DMS53 treated with DMSO at 0.1 percent for 48 hours (cell line): ENCODE measurements around the gene CNIH3.

Experiments used
- DNase-seq: peaks from one replicate; lab custom pipeline; 2025; ENCODE audit not compliant: unreplicated experiment; lab: John Stamatoyannopoulos, UW

CNIH3 gene

GRCh38 chr1:224613486-224613885 is 2.6 kb upstream of the CNIH3 start:
- no peak for DNase-seq

GRCh38 chr1:224616756-224617409 is 766 bp downstream of the CNIH3 start:
- DNase-seq, result no peak

- DNase-seq, result no peak
Measured at GRCh38 chr1:224617410-224618355, 1.6 kb downstream of the CNIH3 start.

- DNase-seq, result no peak
Measured at GRCh38 chr1:224619209-224619608, 3.1 kb downstream of the CNIH3 start.

GRCh38 chr1:224620105-224620504 is 4.0 kb downstream of the CNIH3 start:
- no peak for DNase-seq

DNA sequence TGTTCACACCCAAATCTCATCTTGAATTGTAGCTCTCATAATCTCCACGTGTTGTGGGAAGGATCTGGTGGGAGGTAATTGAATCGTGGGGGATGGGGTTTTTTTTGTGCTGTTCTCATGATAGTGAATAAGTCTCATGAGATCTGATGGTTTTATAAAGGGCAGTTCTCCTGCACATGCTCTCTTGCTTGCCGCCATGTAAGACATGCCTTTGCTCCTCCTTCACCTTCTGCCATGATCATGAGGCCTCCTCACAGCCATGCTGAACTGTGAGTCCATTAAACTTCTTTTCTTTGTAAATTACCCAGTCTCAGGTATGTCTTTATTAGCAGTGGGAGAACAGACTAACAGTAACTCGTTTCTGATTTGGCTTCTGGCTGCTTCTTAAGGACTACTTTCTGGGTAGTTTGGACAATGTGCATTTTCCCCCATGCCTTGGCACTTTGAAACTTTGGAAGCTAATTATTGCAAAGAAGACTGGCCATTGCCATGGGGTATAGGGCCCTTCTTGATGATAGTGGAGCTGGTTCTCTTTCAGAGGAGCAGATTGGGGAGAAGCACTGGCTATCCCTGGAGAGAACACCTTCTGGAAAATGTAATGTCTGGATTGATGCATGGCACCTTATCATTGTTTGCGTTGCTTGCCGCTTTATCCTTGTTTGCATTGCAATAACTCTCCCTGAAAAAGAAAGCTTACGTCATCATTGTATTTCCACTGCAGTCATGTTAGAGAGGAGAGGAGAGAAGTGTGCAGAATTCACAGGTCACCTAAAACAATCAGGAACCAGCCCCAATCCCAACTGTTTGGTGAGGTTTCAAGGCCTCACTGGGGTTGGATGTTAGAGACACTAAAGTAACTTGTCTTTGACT is 5.9 kb downstream of the CNIH3 start:
- peak; percentile 82 for DNase-seq

DNA sequence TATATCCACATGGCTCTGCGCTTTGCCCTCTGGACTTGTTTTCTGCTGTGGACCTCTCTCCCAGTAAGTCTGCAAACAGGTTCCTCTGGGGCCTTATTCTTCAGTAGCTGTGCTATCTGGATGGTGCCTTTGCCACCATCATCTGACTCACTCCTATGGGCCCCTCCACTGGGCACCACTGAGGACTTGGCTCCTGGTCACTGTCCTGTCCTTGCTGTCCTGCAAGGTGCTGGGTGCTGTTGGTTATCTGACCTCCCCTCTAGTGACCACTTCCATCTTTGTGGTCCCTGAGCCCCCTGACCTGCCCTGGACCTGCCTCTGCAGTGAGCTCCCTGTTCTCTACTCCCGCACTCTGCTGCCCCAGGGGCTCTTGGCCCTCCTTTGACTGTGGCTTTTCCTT is 6.7 kb downstream of the CNIH3 start:
- DNase-seq, result no peak

GRCh38 chr1:224623310-224623714 is 7.2 kb downstream of the CNIH3 start:
- no peak for DNase-seq

DNA sequence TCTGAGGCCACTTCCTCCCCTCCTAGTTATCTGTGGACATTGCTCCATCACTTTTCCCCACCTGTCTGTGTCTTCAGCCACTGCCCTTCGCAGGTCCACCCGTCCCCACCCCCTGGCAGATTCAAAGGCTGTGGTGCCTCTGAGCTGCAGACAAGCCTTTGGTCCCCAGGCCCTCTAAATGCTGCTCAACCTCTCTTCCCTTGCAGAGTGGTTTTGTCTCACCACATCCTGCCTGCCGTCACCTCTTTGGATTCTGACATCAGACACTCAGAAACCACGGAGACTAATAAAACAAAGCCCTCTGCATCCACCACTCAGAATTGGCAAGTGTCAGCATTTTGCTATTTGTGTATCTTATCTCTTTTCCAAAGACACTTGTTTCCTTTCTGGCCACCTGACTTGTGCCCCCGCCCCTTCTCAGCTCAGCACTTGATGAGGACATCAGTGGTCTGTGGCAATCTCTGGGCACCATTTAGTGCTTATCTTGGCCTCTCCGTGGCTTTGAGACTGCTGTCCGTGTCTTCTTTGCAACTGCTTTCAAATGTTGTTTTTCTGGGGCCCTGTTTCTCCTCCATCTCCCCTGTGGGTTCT is 7.7 kb downstream of the CNIH3 start:
- DNase-seq, result peak; percentile 38

DNA sequence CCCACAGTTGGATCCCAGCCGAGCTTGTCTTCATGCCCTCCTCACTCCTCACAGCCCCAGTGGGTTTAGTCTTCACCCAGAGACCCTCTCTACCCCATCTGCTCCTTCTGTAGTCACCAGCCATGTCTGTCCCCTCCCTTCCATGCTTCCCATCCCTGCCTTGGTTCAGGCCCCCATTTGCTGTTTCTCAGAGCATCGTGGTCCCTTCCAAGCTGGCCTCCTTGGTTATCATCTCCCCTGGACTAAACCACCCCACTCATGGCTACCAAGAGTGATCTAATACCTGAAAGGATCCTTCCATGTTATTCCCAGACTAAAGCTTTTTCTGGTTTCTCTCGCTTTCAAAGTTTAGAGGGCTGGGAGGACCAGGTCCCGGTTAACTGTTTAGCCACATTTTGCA is 8.3 kb downstream of the CNIH3 start:
- no peak for DNase-seq

GRCh38 chr1:224626042-224626441 is 9.9 kb downstream of the CNIH3 start:
- DNase-seq, result no peak

GRCh38 chr1:224629965-224630364 is 13.8 kb downstream of the CNIH3 start:
- DNase-seq, result no peak

DNA sequence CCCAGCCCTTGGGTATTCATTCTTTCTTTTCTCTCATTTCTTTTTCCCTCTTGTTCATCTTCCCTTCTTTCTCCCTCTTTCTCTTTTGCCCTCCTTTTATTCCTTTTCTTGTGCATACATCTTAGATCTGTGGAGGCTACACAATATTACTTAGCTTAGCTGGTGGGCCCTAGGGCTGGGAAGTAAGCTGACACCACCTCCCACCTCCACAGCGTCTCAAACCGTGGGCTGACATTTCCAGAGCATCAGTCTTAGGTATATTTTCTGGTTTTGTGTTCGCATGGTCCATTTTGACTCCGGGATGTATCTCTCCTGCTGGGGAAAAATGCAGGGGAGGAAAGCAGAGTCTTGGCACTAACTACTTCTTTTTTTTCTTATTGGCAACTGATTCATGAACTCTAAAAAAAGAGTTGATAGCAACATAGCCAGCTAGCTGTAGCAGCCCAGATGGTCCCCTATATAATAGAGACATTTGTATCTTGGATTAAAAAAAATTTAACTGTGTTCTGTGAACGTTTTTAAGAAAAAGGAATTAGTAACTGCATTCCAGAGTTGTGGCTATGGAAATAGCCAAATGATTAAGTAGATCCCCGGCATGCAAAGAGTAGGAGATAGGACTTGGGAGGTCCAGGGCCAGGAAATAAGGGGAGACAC is 15.5 kb downstream of the CNIH3 start:
- no peak for DNase-seq

DNA sequence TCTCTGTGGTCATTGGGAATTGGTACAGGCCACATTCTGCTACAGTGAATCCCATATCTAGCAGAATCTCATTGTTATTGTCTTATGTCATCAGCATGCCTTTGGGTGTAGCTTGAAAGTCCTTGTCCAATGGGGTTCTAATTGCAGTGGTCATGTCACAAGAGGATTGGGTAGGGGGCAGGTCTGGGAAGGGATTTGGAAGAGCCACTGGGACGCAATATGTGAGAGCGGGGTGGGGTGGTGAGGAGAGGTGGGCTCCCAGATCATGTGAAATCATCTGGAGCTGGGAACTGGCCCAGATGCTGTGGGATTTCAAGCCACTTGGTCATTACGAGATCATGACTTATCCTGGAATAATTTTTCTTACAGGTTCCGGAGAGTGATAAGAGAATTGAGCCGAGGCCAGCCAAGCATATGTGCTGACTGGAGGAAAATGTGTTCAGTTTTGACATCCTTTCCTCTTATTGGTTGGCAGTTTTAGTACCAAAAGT is 16.3 kb downstream of the CNIH3 start:
- no peak for DNase-seq

DNA sequence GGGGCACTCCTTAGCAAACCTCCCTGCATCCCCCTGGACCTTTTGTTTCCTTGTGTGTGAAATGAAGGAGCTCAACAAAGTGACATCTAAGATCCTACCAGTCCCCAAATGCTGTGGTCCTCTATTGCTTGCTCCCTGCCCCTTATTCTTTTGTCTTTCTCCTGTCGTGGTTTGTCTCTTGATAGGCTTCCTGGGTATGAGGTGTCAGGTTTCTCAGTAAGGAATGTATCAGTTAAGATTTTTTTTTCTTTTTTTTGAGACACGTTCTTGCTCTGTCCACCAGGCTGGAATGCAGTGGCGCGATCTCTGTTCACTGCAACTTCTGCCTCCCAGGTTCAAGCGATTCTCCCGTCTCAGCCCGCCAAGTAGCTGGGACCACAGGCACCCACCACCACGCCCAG is 16.8 kb downstream of the CNIH3 start:
- DNase-seq, result no peak

DNA sequence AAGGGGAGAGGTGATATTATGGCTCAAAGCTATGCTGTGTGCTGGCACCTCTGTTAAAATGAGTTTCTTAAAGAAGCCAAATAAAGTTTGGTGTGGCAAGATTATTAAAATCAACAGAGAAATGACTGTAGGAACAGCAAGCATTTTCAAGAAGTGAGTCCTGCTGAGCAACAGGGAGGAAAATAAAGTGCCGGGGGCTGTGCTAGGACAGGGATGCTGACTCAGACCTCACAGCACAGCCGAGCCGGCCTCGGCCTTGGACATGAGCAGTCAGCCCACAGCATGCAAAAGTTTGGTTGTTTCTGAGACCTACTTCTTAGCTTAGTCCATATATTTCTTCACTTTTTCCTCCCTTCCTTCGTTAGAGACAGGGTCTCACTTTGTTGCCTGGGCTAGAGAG is 19.2 kb downstream of the CNIH3 start:
- no peak for DNase-seq

GRCh38 chr1:224637515-224637914 is 21.4 kb downstream of the CNIH3 start:
- DNase-seq, result no peak

DNA sequence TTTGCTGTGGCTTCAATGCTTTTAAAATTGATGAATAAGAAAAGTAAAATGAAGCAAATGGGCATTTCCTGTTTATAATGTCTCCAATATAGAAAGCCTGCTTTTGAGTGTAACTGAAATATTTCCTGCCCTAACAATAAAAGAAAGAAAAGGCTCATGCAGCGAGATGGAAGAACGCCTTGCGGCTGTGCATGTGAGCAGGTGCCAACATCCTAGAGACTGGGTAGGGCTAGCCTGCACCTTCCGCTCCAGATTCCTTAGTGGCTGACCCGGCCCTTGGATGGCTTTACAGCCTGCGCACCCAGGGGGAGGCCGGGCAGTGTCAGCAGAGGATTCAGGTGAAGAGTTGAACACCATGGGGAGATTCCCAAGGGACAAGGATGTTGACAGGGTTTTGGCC is 21.8 kb downstream of the CNIH3 start:
- no peak for DNase-seq

DNA sequence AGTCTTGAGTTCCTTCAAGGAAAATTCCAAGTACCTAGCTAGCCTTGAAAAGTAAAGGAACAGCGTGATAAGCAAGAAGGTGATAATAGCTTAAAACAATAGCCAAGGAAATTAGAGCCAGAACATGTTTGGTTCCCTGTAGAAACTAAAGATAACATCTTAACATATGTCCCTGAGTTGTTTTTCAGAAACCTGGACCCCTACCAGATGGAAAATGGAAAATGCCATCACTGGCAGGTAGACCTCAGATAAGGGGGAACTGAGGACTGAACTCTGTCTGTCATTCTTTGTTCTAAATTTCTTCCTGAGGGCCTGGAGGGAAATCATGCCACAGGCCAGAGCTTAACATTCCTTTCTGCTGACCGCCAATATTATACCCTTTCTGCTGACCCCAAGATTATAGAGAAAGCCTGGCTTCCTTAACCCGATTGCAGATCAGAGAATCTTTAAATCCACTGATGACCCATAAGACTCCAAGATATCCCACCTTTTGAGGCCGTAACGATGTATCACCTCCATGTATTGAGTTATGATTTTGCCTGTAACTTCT is 23.4 kb downstream of the CNIH3 start:
- no peak for DNase-seq

- DNase-seq, result no peak
Measured at GRCh38 chr1:224640018-224640417, 23.9 kb downstream of the CNIH3 start.
